Endothelial cell (in vitro differentiated cells): Measurements from ENCODE around the gene LRP1B. TPM values are rescaled to one million over a fixed set of nuclear protein-coding genes. Genes with fewer than 3 reads are reported as not detected.

Experiments used
- DNase-seq: peaks from one replicate; pipeline ENCODE4 v3.0.0; 2021; ENCODE audit warnings: low spot score
- H3K27ac Mint-ChIP-seq: one replicate; pipeline ENCODE4 v1.8.0; 2021; ENCODE audit warnings: mixed read lengths, inconsistent platforms; ENCODE audit not compliant: unreplicated experiment
- H3K27me3 Mint-ChIP-seq: one replicate; pipeline ENCODE4 v1.8.0; 2021; ENCODE audit warnings: mild to moderate bottlenecking, moderate library complexity, mixed read lengths, inconsistent platforms; ENCODE audit not compliant: unreplicated experiment
- H3K36me3 Mint-ChIP-seq: one replicate; pipeline ENCODE4 v1.8.0; 2021; ENCODE audit warnings: mild to moderate bottlenecking, low read depth, mixed read lengths, inconsistent platforms; ENCODE audit not compliant: unreplicated experiment
- H3K4me1 Mint-ChIP-seq: one replicate; pipeline ENCODE4 v1.8.0; 2021; ENCODE audit warnings: mild to moderate bottlenecking, mixed read lengths, inconsistent platforms; ENCODE audit not compliant: unreplicated experiment
- H3K4me3 Mint-ChIP-seq: one replicate; pipeline ENCODE4 v1.8.0; 2021; ENCODE audit warnings: mild to moderate bottlenecking, mixed read lengths, inconsistent platforms; ENCODE audit not compliant: unreplicated experiment
- H3K9me3 Mint-ChIP-seq: one replicate; pipeline ENCODE4 v1.8.0; 2021; ENCODE audit warnings: mixed read lengths, inconsistent platforms; ENCODE audit not compliant: unreplicated experiment
- total RNA-seq: library from RNA; stranded (reverse); fragmentation: NEBNext Ultra II Directional; extraction: Animal tissue kit (Norgen Biotek cat#: 25700); gene quantifications from one replicate; pipeline ENCODE4 v1.2.1, GENCODE V29; 2021; ENCODE audit not compliant: unreplicated experiment
- TF ChIP-seq, protein P1 (sequence below): fragments of 200-600 bp; sonication (generic); IDR thresholded peaks from one replicate; pipeline ENCODE4 v1.5.0; 2021; ENCODE audit warnings: antibody characterized with exemption; ENCODE audit not compliant: unreplicated experiment

LRP1B gene
- total RNA-seq, 1 donor from 2014 or later, result 1.4 TPM

- no peaks in the 10 kb centered on the region for H3K4me1 Mint-ChIP-seq
- no peaks in the 10 kb centered on the region for H3K9me3 Mint-ChIP-seq
- no peaks in the 10 kb centered on the region for H3K27me3 Mint-ChIP-seq
- no peak overlapping the region for H3K27ac Mint-ChIP-seq
- DNase-seq, result no peak
- H3K4me3 Mint-ChIP-seq, result no peak overlapping the region
- TF ChIP-seq, protein P1, sequence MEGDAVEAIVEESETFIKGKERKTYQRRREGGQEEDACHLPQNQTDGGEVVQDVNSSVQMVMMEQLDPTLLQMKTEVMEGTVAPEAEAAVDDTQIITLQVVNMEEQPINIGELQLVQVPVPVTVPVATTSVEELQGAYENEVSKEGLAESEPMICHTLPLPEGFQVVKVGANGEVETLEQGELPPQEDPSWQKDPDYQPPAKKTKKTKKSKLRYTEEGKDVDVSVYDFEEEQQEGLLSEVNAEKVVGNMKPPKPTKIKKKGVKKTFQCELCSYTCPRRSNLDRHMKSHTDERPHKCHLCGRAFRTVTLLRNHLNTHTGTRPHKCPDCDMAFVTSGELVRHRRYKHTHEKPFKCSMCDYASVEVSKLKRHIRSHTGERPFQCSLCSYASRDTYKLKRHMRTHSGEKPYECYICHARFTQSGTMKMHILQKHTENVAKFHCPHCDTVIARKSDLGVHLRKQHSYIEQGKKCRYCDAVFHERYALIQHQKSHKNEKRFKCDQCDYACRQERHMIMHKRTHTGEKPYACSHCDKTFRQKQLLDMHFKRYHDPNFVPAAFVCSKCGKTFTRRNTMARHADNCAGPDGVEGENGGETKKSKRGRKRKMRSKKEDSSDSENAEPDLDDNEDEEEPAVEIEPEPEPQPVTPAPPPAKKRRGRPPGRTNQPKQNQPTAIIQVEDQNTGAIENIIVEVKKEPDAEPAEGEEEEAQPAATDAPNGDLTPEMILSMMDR, result no peak
- no peaks in the 10 kb centered on the region for H3K36me3 Mint-ChIP-seq
Observed at GRCh38 chr2:140791802-140792201, 1339.0 kb downstream of the LRP1B start.

GRCh38 chr2:140786585-140786984, 1344.2 kb downstream of the LRP1B start:
- H3K27ac Mint-ChIP-seq, result no peak overlapping the region
- no peaks in the 10 kb centered on the region for H3K9me3 Mint-ChIP-seq
- TF ChIP-seq, protein P1, result no peak
- H3K27me3 Mint-ChIP-seq, result no peaks in the 10 kb centered on the region
- no peaks in the 10 kb centered on the region for H3K4me1 Mint-ChIP-seq
- DNase-seq, result no peak
- H3K36me3 Mint-ChIP-seq, result no peaks in the 10 kb centered on the region
- no peak overlapping the region for H3K4me3 Mint-ChIP-seq

GRCh38 chr2:140775411-140775810, 1355.4 kb downstream of the LRP1B start:
- Mint-ChIP-seq H3K27ac (no peak overlapping the region), H3K27me3 (no peaks in the 10 kb centered on the region), H3K36me3 (no peaks in the 10 kb centered on the region), H3K9me3 (no peaks in the 10 kb centered on the region), H3K4me1 (peaks cover 6% of the 10 kb centered on the region), H3K4me3 (no peak overlapping the region)
- TF ChIP-seq, protein P1, result no peak
- DNase-seq, result no peak

DNA sequence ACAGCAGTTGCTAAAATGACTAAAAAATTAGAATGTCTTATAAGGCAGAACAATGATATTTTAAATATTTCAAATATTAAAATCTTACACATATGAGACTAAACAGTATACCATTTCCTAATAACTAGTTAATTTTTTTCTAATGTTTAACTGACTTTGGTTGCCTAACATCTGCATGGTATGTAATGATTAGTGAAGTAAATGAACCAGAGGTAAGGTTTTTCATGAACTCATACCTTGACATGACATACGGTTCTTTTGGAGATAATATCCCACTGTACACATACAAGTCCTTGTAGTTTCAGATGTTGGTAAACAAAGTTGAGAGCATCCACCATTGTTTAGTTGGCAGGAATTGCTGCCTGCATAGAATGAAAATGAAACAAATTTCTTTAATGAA, 1360.2 kb downstream of the LRP1B start:
- TF ChIP-seq, protein P1, result no peak
- Mint-ChIP-seq H3K27me3 (no peaks in the 10 kb centered on the region), H3K4me1 (no peaks in the 10 kb centered on the region), H3K27ac (no peak overlapping the region), H3K4me3 (no peak overlapping the region), H3K9me3 (no peaks in the 10 kb centered on the region), H3K36me3 (no peaks in the 10 kb centered on the region)
- DNase-seq, result no peak

GRCh38 chr2:140761807-140762206, 1369.0 kb downstream of the LRP1B start:
- Mint-ChIP-seq H3K27ac (no peak overlapping the region), H3K36me3 (no peaks in the 10 kb centered on the region), H3K27me3 (no peaks in the 10 kb centered on the region), H3K9me3 (no peaks in the 10 kb centered on the region), H3K4me1 (no peaks in the 10 kb centered on the region), H3K4me3 (no peak overlapping the region)
- TF ChIP-seq, protein P1, result no peak
- DNase-seq, result no peak
